ENCODE results near the gene HEXIM1. TPM values are rescaled to one million over a fixed set of nuclear protein-coding genes. Genes with fewer than 3 reads are reported as not detected.
"Not testable (repeated sequence)": the region's sequence is repeated elsewhere in the genome, so short reads cannot be mapped to it uniquely, and the experiment has no call there.

HEXIM1 gene
- total RNA-seq, 1 experiment from 2014 or later = 4.4 TPM

DNA sequence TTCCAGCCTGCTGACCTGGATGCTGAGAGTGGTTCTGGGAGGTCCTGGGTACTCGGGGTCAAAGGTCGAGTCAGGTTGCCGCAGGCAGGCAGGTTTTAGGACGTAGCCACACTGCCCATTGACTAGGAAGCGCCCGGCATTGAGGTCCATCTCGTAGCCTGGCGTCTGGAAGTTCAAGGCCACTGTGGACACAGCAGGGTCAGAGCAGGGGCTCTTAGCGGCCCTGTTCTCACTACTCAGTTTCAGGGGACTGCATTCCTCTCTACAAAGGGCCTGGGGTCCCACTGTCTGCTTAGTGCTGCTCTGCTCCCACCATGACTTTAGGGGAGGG is 34.9 kb upstream of the HEXIM1 start:
- no peak for DNase-seq (ENCODE audit: low read depth)

GRCh38 chr17:45114117-45114932 is 34.0 kb upstream of the HEXIM1 start:
- DNase-seq (ENCODE audit: low read depth) = no peak

- DNase-seq (ENCODE audit: low read depth) = no peak
Measured at GRCh38 chr17:45115015-45115625, 33.2 kb upstream of the HEXIM1 start.

GRCh38 chr17:45115871-45116270 is 32.4 kb upstream of the HEXIM1 start:
- no peak for DNase-seq (ENCODE audit: low read depth)

DNA sequence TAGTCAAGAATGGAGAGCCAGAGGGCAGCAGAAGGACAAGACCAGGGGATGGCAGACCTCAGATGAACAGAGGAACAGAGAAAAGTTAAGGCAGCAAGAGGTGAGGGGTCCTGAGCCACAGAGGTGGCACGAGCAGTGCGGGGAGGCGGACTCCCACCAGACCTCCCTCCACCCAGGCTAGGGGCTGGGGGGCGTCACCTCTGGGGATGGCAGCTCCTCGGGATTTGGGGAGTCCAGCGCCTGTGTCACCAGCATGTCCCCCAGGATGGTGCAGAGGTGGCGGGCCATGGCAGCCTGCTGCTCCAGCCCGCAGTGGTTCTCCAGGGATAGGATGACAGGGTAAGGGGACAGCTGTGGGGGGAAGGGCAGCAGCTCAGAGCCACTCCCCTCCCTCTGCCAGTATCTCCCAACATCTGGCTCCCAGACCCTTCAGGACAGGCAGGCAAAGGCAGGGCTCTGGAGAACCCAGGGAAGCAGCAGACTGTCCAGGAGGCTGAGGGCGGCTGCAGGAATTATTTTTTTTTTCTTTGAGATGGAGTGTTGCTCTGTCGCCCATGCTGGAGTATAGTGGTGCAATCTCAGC is 31.8 kb upstream of the HEXIM1 start:
- DNase-seq (ENCODE audit: low read depth) = no peak

GRCh38 chr17:45117334-45117733 is 30.9 kb upstream of the HEXIM1 start:
- no peak for DNase-seq (ENCODE audit: low read depth)

- DNase-seq (ENCODE audit: low read depth) = no peak
Measured at GRCh38 chr17:45117848-45118646, 30.2 kb upstream of the HEXIM1 start.

DNA sequence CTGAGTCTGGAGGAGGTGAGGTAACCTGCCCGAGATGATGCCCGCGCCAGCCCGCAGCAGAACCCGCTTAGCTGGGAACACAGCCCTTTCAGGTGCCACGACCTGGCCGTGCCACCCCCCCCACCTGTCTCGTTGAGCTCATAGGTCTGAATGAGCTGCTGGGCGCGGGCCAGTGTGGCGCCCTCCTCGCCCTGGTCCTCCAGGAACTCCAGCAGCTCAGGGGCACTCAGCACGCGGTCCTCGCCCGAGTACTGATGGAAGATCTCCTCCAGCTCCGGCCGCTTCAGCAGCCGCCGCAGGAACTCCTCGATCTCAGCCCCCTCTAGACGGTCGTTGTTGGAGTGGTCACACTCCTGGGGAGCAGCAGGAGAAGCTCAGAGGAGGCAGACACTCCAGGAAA is 29.6 kb upstream of the HEXIM1 start:
- no peak for DNase-seq (ENCODE audit: low read depth)

DNA sequence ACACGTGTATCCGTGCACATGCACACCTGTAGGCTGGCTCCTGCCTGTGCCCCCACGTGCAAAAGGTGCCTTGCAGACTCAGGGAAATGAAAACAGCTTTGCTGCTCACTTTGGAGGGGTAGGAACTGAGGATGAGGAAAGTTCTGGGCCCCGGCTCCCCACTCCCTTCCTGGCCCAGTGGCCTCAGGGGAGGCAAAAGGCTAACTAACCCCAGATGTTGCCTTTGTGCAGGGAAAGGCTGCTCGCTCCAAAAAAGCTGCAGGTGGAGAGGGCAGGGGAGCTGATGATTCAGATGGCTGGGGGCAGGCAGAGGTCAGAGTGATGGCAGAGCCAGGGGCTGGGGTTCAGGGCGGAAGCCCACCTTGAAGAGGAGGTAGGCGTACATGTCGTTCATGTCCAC is 28.3 kb upstream of the HEXIM1 start:
- DNase-seq (ENCODE audit: low read depth) = no peak

DNA sequence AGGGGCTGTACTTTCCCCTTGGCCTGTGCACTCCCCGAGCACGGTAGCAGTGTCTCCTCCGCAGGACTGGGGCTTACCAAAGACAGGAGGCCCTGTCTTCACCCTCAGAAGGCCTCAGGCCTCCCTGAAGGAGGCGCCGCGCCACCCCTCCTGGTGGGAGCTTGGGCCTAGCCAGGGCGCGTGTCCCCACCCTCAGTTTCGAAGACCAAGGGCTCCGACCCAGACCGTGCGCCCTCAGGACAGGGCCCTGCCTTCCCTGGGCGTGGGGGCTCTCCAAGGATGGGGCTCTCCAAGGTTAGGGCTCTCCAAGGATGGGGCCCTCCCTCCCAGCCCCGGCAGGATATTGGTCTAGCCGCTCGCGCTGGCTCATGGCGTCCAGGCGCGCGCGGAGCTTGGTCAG is 27.7 kb upstream of the HEXIM1 start:
- no peak for DNase-seq (ENCODE audit: low read depth)

DNA sequence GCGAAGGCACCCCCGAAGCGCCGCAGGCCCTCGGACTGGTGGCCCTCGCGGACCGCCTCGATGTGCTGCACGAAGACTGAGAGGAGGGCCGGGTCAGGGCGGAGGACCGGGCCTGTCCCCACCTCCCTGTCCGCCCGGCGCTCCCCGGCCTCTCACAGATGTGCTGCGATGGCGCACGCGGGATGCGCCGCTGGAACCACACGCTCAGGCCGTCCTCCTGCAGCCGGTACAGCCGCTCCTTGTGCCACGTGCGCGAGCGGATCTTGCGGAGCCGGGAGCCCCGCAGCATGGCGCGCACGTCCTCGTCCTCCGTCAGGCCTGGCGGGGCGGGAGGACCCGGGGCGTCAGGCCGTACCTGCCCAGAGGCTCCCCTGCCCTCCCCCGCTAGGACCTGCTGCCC is 27.2 kb upstream of the HEXIM1 start:
- no peak for DNase-seq (ENCODE audit: low read depth)

DNA sequence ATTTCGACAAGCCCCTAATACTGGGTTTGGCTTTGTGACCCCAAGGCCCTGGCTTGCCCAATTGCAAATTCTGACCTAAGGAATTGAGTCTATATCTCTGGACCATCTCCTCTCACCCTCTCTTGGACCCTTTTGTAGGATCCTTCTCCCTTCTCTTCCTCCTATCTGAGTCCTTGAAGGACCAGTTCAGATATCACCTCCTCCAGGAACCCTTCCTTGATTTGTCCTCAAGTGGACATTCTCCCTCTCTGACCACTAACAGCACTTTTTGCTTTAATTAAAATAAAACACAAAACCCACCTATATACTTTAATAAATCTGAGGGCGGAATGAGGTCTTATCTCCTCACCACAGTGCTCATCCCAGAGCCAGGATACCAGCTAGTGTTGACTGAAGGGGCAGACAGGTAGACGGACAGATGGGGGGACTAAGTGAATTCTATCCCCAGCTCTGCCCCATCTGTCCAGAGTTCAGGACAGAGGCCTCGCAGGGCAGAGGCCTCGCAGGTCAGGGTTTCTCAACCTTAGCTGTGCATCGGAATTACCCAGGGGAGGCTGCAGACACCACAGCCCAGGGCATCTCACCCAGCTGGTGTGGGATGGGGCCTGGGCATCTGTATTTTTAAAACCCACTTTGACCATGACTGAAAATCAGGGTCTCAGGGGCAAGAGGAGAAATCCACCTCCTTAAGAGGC is 25.1 kb upstream of the HEXIM1 start:
- DNase-seq (ENCODE audit: low read depth) = no peak

DNA sequence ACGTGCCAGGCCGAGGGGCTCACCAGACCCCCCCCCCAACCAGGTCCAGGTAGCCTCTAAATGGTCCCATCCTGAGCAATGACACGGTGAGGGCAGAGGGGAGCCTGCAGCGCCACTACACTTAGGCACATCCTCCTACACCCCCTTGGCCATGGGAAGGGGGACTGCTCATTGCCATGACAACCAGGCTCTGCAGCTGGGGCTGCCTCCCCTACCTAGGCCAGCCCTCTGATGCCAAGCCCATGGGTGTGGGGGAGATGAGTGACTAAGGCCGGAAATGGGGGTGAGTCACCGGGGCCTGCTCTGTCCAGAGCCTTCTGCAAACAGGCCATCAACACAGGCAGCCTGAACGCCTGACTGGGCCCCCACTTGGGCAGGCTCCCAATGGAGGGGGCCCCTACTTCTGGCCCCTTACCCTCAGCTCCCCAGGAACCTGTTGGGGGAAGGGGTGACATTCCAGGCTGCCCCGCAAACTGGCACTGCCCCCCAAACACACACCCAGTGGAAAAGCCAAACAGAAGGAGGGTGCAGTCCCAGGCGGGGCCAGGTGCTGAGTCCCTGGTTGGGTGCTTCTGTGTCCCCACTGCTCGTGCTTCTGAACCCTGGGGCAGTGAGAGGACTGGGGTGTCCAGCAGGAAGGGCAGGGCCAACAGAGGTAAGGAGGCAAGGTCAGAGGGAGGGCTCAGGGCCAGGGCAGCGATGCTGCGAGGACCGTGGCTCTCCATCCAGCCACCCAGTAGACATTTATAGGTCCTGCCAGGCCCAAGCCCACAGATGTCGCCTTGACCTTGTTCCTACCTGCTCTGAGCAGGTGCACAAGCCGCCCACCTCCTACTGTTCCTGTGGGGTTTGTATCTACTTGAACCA is 24.1 kb upstream of the HEXIM1 start:
- peak; percentile 92 for DNase-seq (ENCODE audit: low read depth)

DNA sequence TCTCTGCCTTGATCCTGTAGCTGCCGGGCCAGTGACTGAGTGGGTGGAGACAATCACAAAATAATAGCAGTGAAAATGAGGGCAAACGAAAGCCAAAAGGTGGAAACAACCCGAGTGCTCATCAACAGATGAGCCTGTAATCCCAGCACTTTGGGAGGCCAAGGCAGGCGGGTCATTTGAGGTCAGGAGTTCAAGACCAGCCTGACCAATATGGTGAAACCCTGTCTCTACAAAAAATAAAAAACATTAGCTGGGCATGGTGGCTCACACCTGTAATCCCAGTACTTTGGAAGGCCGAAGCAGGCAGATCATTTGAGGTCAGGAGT is 23.5 kb upstream of the HEXIM1 start:
- not testable (repeated sequence) for DNase-seq (ENCODE audit: low read depth)

- no peak for DNase-seq (ENCODE audit: low read depth)
Measured at GRCh38 chr17:45125509-45125908, 22.8 kb upstream of the HEXIM1 start.

- DNase-seq (ENCODE audit: low read depth) = no peak
Measured at GRCh38 chr17:45127207-45127547, 21.1 kb upstream of the HEXIM1 start.

DNA sequence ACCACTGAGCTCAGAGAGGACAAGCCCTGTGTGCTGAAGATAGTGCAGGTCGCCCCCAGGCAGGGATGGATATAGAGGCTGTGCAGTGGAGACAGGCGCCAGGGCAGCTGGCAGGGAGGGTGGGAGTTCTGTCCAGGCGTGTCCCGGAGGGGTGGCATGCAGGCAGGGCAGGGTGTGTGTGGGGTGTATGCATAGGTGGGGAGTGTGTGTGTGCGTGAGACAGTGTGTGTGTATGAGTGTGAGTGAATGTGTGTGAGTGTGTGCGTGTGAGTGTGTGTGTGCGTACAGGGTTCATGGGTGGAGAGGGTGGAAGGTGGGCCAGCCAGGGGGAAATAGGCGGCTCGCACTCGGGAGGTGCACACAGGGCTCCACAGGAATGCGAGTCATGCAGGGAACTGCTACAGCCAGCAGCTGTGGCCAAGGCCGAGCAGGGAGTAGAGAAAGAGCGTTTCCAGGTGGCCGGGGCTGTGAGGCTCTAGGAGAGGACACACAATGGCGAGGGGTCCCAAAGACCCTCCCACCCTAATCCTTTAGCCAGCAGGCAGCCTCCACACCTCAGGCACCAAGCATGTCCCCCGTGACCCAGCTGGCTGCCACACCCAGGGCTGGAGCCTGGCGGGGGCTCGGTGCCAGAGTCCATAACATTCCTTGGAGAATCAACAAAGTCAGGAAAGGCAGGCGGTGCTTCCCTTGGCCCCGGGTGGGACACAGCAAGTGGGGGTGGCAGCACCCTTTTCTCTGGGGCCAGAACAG is 20.6 kb upstream of the HEXIM1 start:
- no peak for DNase-seq (ENCODE audit: low read depth)

DNA sequence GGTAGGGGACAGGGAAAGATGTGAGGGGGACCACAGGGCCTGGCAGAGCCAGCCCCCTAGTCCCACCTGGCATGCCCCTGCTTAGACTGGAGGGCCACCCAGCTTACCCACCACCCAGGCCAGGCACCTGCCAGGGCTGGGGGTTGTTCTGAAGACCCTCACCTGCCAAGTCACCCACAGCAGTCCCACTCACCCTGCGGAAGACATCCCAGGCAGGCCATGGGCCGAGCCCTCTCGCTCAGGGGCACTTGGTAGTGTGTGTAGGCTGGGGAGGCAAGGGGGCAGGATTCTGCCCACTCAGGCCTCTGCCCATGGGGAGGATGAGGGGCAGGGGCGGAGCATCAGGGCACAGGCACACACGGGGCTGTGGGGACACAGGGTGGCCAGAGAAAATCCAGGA is 19.9 kb upstream of the HEXIM1 start:
- DNase-seq (ENCODE audit: low read depth) = no peak

GRCh38 chr17:45128989-45129388 is 19.3 kb upstream of the HEXIM1 start:
- no peak for DNase-seq (ENCODE audit: low read depth)

- DNase-seq (ENCODE audit: low read depth) = no peak
Measured at GRCh38 chr17:45129426-45129939, 18.8 kb upstream of the HEXIM1 start.
